Sigmoid colon (tissue), 7 donors: ENCODE results near the gene GSK3B. TPM values are rescaled to one million over a fixed set of nuclear protein-coding genes. Genes with fewer than 3 reads are reported as not detected.
"Not testable (repeated sequence)": the region's sequence is repeated elsewhere in the genome, so short reads cannot be mapped to it uniquely, and the experiment has no call there.

ENCODE experiments used
- DNase-seq: peaks from one replicate; pipeline ENCODE4 v3.0.0-alpha.2; 2019
- H3K27ac ChIP-seq, 4 donors: fragments of 200-600 bp; sonication (generic); one replicate each; pipeline ENCODE4 v1.5.1; 2016 to 2019; ENCODE audit warnings: mild to moderate bottlenecking in 1 of 4
- H3K27me3 ChIP-seq, 3 donors: fragments of 200-600 bp; sonication (generic); one replicate each; pipeline ENCODE4 v1.5.1; 2019; ENCODE audit warnings: mild to moderate bottlenecking in 1 of 3
- H3K36me3 ChIP-seq, 4 donors: fragments of 200-600 bp; sonication (generic); one replicate each; pipeline ENCODE4 v1.5.1; 2016 to 2019
- H3K4me1 ChIP-seq, 4 donors: fragments of 200-600 bp; sonication (generic); one replicate each; pipeline ENCODE4 v1.5.1; 2017 to 2019
- H3K4me3 ChIP-seq, 4 donors: fragments of 200-600 bp; sonication (generic); one replicate each; pipeline ENCODE4 v1.5.1; 2017 to 2019; ENCODE audit warnings: mild to moderate bottlenecking in 2 of 4, moderate library complexity in 1 of 4
- H3K9me3 ChIP-seq, 4 donors: fragments of 200-600 bp in 3 of 4; sonication (generic) in 3 of 4; one replicate each; pipeline versions ENCODE4 v1.5.1 to v1.6.1; 2013 to 2019
- CTCF ChIP-seq, 4 experiments: fragments of 450-650 bp in 3 of 4; fragments of 200-600 bp in 1 of 4; IDR thresholded peaks; one replicate each; pipeline ENCODE4 v1.5.1; 2016 to 2019; ENCODE audit warnings: antibody characterized with exemption in 4 of 4, mild to moderate bottlenecking in 3 of 4, moderate library complexity in 2 of 4
- EP300 ChIP-seq, 4 donors: sonication (generic); formaldehyde crosslinking; IDR thresholded peaks; one replicate each; pipeline ENCODE4 v1.6.1; 2017; ENCODE audit warnings: antibody characterized with exemption in 4 of 4
- POLR2A ChIP-seq, 2 donors: fragments of 450-650 bp; IDR thresholded peaks; one replicate each; pipeline ENCODE4 v1.6.1; 2016; ENCODE audit warnings: antibody characterized with exemption in 2 of 2, mild to moderate bottlenecking in 2 of 2, moderate library complexity in 2 of 2
- POLR2AphosphoS5 ChIP-seq, 4 donors: sonication (generic); formaldehyde crosslinking; IDR thresholded peaks; one replicate each; pipeline ENCODE4 v1.6.1; 2017; ENCODE audit warnings: antibody characterized with exemption in 4 of 4
- WGBS, 2 donors: extraction: QIAGEN DNeasy Blood & Tissue Kit; methylation state at CpG; one replicate each; pipeline ENCODE4 v1.1.7; 2013; 5-methylcytosine and 5-hydroxymethylcytosine counted together
- intact Hi-C: fragments of 100-400 bp; cut with DNase I; formaldehyde crosslinking; loops from one replicate; pipeline ENCODE4 v1.15.1; 2023
- polyA plus RNA-seq, 3 donors: library from polyadenylated mRNA; stranded (reverse); fragments of 200-250 nt; gene quantifications; one replicate each; pipeline ENCODE4 v1.2.3, GENCODE V29; 2013
- total RNA-seq, 4 donors: library from RNA; depleted of rRNA; stranded (reverse); fragments of >200 nt; gene quantifications; one replicate each; pipeline ENCODE4 v1.1.0, GENCODE V29; 2016
- donor health status: healthy with polysubstance abuse.
- donor health status: Bipolar disorder and iron deficiency.
- donor health status: healthy.

Gene GSK3B
- total and polyA plus RNA-seq, 7 donors, result 11.4 to 36.8 (median 23.2) TPM

- Histone ChIP-seq H3K36me3 (no peaks in the 10 kb centered on the region), H3K4me3 (no peak overlapping the region), H3K27me3 (no peaks in the 10 kb centered on the region), H3K9me3 (no peaks in the 10 kb centered on the region), H3K4me1 (peaks cover 0 to 49% (median 22%) of the 10 kb centered on the region in 4 donors), H3K27ac (no peak overlapping the region)
- 93 to 96% methylated on average over 2 of the region's 2 CpGs for WGBS, 2 donors
- DNase-seq, result no peak
- TF ChIP-seq POLR2A (IDR thresholded peaks at IDR 0.05), result no peak
- TF ChIP-seq POLR2AphosphoS5 (IDR thresholded peaks at IDR 0.05), result no peak
- TF ChIP-seq CTCF (IDR thresholded peaks at IDR 0.05), result no peak
- TF ChIP-seq EP300 (IDR thresholded peaks at IDR 0.05), result no peak
- intact Hi-C loops, result no loop called here
Measured at GRCh38 chr3:120022729-120023128, 71.5 kb downstream of the GSK3B start.

GRCh38 chr3:120021523-120021922 lies 72.7 kb downstream of the GSK3B start:
- intact Hi-C loops, result no loop called here
- H3K27ac ChIP-seq, result no peak overlapping the region
- H3K36me3 ChIP-seq, result no peaks in the 10 kb centered on the region
- peaks cover 2 to 59% (median 29%) of the 10 kb centered on the region in 4 donors for H3K4me1 ChIP-seq
- no peak for DNase-seq
- H3K4me3 ChIP-seq, result no peak overlapping the region
- TF ChIP-seq POLR2A (IDR thresholded peaks at IDR 0.05) (no peak), CTCF (IDR thresholded peaks at IDR 0.05) (no peak), EP300 (IDR thresholded peaks at IDR 0.05) (no peak), POLR2AphosphoS5 (IDR thresholded peaks at IDR 0.05) (no peak)
- H3K27me3 ChIP-seq, result no peaks in the 10 kb centered on the region
- no peaks in the 10 kb centered on the region for H3K9me3 ChIP-seq

GRCh38 chr3:120018299-120018698 lies 75.9 kb downstream of the GSK3B start:
- Histone ChIP-seq H3K27ac (no peak overlapping the region), H3K4me1 (peaks cover 2 to 67% (median 42%) of the 10 kb centered on the region in 4 donors), H3K4me3 (no peak overlapping the region), H3K36me3 (no peaks in the 10 kb centered on the region), H3K9me3 (no peaks in the 10 kb centered on the region), H3K27me3 (no peaks in the 10 kb centered on the region)
- intact Hi-C loops, result no loop called here
- WGBS, 2 donors, result 92% methylated on average over 3 of the region's 3 CpGs
- no peak for DNase-seq
- TF ChIP-seq EP300 (IDR thresholded peaks at IDR 0.05), result no peak
- no peak for TF ChIP-seq POLR2A (IDR thresholded peaks at IDR 0.05)

GRCh38 chr3:120017692-120018091 lies 76.6 kb downstream of the GSK3B start:
- H3K4me3 ChIP-seq, result no peak overlapping the region
- intact Hi-C loops, result no loop called here
- TF ChIP-seq POLR2AphosphoS5 (IDR thresholded peaks at IDR 0.05) (no peak), CTCF (IDR thresholded peaks at IDR 0.05) (no peak), POLR2A (IDR thresholded peaks at IDR 0.05) (no peak), EP300 (IDR thresholded peaks at IDR 0.05) (no peak)
- no peaks in the 10 kb centered on the region for H3K36me3 ChIP-seq
- peaks cover 2 to 73% (median 48%) of the 10 kb centered on the region in 4 donors for H3K4me1 ChIP-seq
- H3K9me3 ChIP-seq, result no peaks in the 10 kb centered on the region
- H3K27ac ChIP-seq, result no peak overlapping the region
- no peak for DNase-seq
- WGBS, 2 donors, result 68 to 83% methylated on average over 3 of the region's 3 CpGs
- H3K27me3 ChIP-seq, result no peaks in the 10 kb centered on the region

- H3K27me3 ChIP-seq, result no peaks in the 10 kb centered on the region
- intact Hi-C loops, result no loop called here
- TF ChIP-seq POLR2A (IDR thresholded peaks at IDR 0.05), result no peak
- no peak for TF ChIP-seq CTCF (IDR thresholded peaks at IDR 0.05)
- H3K27ac ChIP-seq, result peak overlapping the region in 2 of 4 donors; percentile 20 to 25
- no peaks in the 10 kb centered on the region for H3K36me3 ChIP-seq
- H3K4me3 ChIP-seq, result no peak overlapping the region
- no peak for DNase-seq
- no peaks in the 10 kb centered on the region for H3K9me3 ChIP-seq
- H3K4me1 ChIP-seq, result peaks cover 2 to 62% (median 46%) of the 10 kb centered on the region in 4 donors
- WGBS, 2 donors, result 43 to 49% methylated on average over 3 of the region's 3 CpGs
Measured at GRCh38 chr3:120013481-120013880, 80.8 kb downstream of the GSK3B start.

GRCh38 chr3:120005741-120006140 lies 88.5 kb downstream of the GSK3B start:
- H3K9me3 ChIP-seq, H3K27ac ChIP-seq, H3K36me3 ChIP-seq, DNase-seq, intact Hi-C loops, H3K4me3 ChIP-seq, H3K27me3 ChIP-seq: not testable (repeated sequence)
- peaks cover 0 to 15% (median 7%) of the 10 kb centered on the region in 4 donors for H3K4me1 ChIP-seq
- 97 to 99% methylated on average over 3 of the region's 3 CpGs for WGBS, 2 donors

GRCh38 chr3:120004008-120004498 lies 90.2 kb downstream of the GSK3B start:
- intact Hi-C loops, H3K9me3 ChIP-seq: not testable (repeated sequence)

More at GRCh38 chr3:120004008-120004498, 90.2 kb downstream of the GSK3B start:
- H3K36me3 ChIP-seq, H3K27ac ChIP-seq, DNase-seq, H3K4me3 ChIP-seq, H3K27me3 ChIP-seq: not testable (repeated sequence)
- H3K4me1 ChIP-seq, result peaks cover 0 to 15% (median 5%) of the 10 kb centered on the region in 4 donors
- WGBS, 2 donors, result 77 to 89% methylated on average over 11 of the region's 11 CpGs
